H4 (cell line): ENCODE measurements around the gene CKB. TPM values are rescaled to one million over a fixed set of nuclear protein-coding genes. Genes with fewer than 3 reads are reported as not detected.
A peak's percentile ranks its signal among the peaks of the same experiment; 100 is the strongest.

Experiments
- DNase-seq: peaks from one replicate; pipeline ENCODE4 v3.0.0-alpha.2; 2015; ENCODE audit warnings: low spot score
- total RNA-seq: library from RNA; depleted of rRNA; stranded (reverse); fragments of >200 nt; shearing (Covaris generic); gene quantifications from 2 replicates; pipeline ENCODE4 v1.2.3, GENCODE V29; 2014; rRNA removed

CKB gene
- 47.1 and 52.4 TPM in 2 replicates for total RNA-seq

DNA sequence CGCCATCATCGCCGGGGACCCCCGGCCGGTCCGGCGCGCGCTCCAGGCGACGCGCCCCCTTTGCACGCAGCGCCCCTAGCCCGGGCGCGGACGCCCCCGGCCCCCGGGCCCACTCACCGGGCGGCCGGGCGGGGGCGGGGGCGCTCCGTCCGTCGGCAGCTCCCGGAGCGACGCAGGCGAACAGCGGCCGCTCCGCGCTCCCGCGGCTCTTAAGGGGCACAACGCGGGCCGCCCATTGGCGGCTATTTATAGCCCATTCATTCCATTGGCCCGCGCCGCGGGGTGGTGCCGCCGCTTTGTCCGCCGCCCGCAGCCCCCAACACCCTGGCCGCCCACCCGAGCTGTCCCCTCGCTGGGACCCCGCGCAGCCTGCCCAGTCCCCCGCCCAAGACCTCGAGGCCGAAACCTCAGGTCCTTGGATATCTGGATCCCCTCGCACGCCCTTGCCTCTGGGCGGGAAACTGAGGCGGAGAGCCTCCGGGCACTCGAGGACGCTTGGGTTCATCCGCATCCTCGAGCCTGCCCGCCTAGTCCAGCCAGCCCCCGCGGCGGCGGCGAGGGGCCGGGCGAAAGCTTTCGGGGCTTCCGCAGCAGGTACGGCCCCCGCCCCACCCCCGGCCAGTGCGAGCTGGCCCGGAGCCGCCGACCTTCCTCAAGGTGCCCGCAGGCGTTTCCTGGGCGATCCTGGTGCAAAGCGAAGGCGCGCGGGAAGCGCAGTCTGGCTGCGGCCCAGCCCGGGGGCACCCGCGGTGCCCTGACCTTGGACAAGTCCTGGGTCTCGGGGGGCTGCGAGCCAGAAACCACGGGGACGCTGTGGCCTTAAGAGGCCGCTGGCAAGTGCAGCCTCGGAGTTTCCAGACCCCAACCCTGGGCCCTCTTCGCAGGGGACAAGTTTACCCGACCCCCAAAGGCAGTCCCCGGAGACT is at the start of gene CKB:
TSS of gene CKB (minus strand) at position 182 of the 926 bp plus-strand sequence. CDS start 337 bp downstream, outside the sequence.
- no peak for DNase-seq

DNA sequence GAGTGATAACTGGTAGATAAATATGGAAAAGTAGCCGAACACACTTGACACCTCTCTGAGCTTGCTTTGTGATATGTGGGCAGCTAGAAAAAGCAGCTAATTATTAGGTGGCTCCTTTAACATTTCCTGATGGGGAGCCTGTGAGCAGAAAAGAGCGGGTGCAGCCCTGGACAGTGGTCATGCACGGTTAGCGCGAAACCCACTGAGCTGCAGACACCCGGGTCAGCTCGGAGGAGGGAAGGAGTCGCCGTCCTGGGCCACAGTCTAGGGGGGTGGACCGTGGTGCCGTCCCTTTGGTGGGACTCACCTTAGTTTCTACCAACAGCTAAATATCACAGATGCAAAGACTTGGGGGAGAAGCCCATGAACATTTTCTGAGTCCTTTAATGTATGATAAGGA is 46.8 kb upstream of the CKB start:
- DNase-seq = no peak

DNA sequence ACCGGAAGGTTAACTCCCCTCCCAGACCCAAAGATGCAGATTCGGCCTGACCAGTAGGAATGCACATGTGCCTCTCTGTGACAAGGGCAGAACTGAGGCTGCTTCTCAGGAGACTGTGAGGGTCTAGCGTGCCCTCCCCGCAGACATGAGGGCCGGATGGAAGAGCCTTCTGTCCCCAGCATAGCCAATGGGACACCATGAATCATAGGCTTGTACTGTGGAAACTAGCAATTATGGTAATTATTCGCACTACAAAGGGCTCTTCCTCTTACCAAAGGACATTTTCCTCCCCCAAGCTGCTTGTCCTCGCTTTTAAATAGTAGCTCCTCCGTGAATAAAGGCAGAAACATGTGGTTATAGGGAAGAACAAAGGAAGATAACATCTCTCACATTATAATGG is 46.3 kb upstream of the CKB start:
- DNase-seq = no peak

GRCh38 chr14:103563844-103564505 is 41.3 kb upstream of the CKB start:
- no peak for DNase-seq

DNA sequence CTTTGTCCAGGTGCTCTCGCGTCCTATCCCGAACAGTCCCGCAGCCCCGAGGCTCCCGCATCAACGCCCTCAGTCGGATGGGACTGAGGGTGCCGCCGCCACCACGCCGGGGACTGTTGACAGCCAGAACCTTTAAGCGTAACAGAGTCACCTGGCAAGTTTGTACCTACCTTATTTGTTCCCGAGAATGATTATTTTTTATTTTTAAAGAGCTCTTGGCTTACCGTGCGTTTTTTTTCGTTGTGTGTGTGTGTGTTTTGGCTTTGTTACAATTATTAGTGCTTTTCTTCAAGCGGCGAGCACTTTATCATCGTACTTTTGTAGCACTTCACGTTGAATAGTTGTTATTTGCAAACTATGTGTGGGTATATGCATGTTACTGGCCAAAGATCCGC is 40.6 kb upstream of the CKB start:
- no peak for DNase-seq

- DNase-seq = peak; percentile 60
Measured at GRCh38 chr14:103562429-103563225, 40.0 kb upstream of the CKB start, which contains the start of the genes BAG5 and COA8. Gene BAG5, minus strand, starts transcription at chr14:103562657. Its CDS starts 1,493 bp downstream, at chr14:103561164. Gene COA8, plus strand, starts transcription at chr14:103562960. Its CDS starts 42 bp downstream, at chr14:103563002.

DNA sequence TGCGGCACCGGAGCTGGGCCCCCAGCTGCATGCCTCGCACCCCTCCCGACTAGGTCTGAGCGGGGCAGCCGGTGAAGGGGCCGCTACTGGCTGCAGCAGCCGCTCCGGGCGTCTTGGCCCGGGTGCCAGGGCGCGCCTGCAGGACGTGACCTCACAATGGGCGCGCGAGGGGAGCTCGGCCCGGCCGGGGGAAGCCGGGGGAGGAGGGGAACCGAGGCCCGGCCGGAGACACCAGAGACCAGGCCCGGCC is 39.5 kb upstream of the CKB start:
- DNase-seq = no peak

DNA sequence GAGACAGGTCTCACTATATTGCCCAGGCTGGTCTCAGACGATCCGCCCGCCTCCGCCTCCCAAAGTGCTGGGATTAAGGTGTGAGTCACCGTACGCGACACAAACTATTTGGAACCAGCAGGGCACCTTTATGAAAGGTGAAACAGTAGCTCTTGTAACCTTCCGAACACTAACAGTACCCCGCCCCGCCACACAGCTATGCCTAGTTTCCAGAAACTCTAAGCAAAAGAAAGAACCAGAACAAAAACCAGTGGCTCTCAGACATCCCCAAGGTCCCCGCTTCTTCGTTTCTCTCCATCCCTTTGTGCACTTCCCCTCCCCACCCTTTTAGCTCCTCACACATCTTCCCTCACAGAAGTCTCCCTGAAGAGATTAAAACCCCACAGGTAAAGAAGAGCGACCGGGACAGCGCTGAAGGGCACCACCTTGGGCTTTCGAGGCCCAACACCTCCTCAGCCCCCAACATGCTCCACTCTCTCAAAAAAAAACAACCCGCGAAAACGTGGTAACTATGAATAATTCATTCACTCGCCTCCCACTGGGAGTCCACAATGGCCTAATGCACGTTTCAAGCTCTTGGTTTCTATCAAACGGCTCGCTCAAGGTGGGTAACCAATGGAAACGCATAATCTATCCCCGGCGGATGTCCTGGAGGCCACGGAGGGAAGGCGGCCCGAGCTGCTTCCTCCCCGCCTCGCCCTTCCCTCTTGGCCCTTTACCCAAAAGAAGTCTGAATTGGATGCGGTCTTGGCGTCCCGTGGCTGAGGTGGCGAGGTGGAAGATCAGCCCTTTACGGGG is 39.0 kb upstream of the CKB start:
- no peak for DNase-seq

DNA sequence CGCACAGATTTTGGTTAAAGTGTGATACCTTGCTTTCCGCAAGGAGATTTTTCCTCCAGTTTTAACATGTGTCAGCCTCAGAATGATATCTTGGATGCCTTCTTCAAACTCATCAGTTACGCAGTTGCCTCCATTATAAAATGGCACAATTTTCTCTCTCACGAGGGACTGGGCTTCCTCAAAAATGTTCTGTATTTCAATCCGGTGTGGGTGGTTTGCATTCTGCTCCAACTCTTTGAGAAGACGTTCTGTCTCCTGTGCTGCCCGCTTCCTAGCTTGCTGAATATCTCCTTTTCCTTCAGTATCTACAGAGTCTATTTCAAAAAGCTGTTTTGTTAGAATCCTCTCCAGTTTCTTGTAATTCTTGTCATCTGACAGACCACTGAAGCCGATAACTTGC is 38.1 kb upstream of the CKB start:
- no peak for DNase-seq

DNA sequence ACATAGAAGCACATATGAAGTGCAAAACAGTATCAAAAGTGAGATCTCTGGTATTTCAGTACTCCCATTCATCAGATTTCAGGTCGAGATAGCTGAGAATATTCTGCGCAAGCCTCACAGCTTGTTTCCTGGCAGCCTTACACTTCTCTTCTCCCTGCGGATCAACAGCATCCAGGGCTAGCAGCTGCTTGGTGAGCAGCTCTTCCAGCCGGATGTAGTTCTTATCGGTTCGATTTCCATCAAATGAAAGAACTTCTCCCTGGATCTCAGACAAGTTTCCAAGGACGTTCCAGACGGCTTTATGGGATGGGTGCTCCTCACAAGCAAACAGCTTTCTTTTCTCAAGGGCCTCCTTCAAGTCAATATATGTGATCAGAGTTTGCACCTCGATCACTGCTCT is 37.1 kb upstream of the CKB start:
- DNase-seq = no peak

DNA sequence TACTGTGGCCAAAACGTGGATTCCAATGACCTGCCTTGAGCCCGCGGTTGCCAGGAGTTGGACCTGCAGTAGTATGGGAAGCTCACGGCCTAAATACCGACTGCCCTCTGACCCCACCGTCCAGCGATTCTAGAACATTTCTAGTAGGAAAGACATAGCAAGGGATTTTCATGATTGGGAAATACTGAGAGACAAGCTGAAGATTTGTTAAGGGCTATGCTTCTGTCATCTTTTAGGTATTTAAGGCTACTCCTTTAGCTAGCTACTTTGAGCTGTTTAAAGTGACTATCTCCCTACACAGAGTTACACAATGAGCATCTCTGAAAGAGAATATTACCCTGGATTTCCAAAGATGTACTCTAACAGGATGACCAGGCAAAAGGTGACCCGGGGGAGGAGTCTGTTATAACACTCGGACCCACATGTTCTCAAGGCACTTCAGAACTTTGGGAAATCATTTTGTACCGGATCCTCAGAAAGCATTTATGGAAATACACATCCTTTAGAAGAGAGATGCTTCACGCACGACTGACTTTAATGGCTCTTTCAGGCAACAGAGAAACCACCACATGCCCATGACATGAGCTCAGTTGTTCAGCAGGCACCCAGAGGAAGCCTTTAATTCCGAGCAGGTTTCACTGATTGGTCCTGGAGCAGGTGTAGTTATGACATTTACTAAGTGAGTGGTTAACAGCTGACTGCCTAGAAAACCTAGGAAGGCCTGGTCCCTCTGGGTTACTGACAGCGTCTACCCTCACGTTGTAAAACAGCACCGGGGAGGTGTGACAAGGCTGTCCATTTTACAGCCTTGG is 35.6 kb upstream of the CKB start:
- peak; percentile 11 for DNase-seq

DNA sequence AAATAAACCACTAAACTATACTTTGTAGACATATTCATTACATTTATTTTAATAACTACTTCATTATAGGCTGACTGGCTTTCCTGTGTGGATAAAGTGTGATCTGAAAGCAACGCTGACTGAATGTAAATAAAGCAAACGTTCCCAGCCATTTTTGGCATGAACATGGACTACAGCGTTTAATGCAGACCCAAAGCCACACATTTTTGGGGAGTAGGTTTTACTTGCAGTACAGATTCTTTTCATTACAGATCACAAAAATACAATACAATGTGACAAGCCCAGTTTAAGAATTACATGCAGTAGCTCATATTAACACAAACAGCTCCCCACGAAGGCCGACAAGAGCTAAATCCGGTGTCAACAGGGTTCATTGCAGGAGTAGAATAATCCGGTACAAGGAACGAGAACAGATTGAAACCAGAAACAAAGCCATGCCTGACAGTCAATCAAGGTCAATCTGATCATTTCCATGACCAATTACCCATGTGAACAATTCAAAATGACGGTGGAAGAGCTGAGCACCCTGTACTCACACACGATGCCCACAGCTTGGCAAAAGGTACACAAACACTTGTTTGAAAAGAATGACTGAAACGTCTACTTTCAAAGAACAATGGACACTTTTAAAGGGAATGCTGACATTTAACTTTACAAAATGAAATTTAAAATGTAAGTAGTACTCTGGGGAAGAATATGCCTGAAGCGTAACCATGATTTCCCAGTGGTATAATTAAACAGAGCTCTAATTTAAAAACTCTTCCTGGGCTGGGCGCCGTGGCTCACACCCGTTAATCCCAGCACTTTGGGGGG is 34.5 kb upstream of the CKB start:
- DNase-seq = no peak

GRCh38 chr14:103555559-103556337 is 33.1 kb upstream of the CKB start:
- no peak for DNase-seq

- DNase-seq = no peak
Measured at GRCh38 chr14:103552846-103553210, 30.2 kb upstream of the CKB start.

- DNase-seq = no peak
Measured at GRCh38 chr14:103552011-103552845, 29.6 kb upstream of the CKB start.

- no peak for DNase-seq
Measured at GRCh38 chr14:103551338-103551762, 28.7 kb upstream of the CKB start.

GRCh38 chr14:103550451-103551337 is 28.1 kb upstream of the CKB start:
- DNase-seq = no peak
